Retinal pigment epithelial cell (primary cell): ENCODE measurements around the gene SUSD6.
"Not testable (repeated sequence)": the region's sequence is repeated elsewhere in the genome, so short reads cannot be mapped to it uniquely, and the experiment has no call there.

Source experiments
- DNase-seq: peaks from one replicate; pipeline ENCODE4 v3.0.0-alpha.2; 2010; ENCODE audit warnings: low read depth
- H3K4me3 ChIP-seq: 2 replicates; pipeline ENCODE4 v1.5.1; 2011; ENCODE audit warnings: mild to moderate bottlenecking, low read length, control low read depth, moderate library complexity
- CTCF ChIP-seq: conservative IDR thresholded peaks from 2 replicates; pipeline ENCODE4 v1.5.1; 2011; ENCODE audit warnings: low read depth, low read length, control low read depth, inconsistent platforms

Gene SUSD6

DNA sequence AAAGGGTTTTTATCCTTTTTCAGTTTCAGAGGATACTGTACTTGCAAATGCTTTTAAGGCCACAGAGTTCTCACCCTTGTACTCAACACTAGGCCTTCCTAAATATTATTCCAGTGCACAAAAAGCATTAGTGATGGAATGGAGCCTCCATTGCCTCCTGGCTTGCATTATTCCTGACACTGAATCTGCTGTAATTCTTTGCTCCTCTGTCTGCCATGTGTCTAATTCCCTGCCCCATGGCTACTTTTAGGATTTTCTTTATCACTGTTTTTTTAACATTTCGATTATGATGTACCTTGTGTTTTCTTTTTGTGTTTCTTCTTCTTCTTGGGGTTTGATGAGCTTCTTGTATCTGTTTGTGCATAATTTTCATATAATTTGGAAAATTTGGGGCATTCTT is 29.5 kb downstream of the SUSD6 start:
- TF ChIP-seq CTCF: no peak
- no peak overlapping the region for H3K4me3 ChIP-seq
- no peak for DNase-seq

- H3K4me3 ChIP-seq, DNase-seq: not testable (repeated sequence)
Observed at GRCh38 chr14:69642212-69642793, 30.9 kb downstream of the SUSD6 start.

DNA sequence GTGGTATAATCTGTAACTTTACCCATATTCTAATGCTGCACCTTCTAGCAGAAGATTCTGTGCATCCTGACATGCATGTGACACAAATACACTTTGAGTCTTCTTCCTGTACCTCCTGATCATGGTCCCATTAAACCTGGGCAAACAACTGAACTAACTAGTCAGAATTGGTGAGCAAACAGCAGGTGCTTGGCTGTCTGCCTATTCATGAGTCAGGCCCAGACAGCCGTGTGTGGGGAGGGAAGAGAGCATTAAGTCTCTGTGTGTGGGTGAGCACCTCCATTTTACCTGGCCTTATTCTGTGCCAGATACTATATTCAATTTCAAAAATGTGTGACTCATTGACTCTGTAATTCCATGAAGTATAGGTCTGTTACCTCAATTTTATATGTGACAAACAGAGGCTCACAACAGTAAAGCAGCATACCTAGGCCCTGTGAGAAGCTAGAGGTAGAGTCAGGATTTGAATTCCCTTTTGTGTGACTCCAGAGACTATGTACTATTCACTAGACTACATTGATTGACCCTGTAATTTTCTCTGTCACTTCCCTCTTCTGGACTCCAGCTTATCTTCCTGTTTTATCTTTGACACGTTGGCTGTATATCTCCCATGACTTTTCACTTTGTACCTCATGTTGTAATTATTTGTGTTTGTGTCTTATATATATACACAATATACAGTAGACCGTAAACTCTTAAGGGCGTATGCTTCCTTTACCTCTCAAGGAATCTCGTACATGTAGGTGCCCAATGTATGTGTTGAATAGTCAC is 32.2 kb downstream of the SUSD6 start:
- no peak for TF ChIP-seq CTCF
- no peak overlapping the region for H3K4me3 ChIP-seq
- DNase-seq: peak; percentile 79

DNA sequence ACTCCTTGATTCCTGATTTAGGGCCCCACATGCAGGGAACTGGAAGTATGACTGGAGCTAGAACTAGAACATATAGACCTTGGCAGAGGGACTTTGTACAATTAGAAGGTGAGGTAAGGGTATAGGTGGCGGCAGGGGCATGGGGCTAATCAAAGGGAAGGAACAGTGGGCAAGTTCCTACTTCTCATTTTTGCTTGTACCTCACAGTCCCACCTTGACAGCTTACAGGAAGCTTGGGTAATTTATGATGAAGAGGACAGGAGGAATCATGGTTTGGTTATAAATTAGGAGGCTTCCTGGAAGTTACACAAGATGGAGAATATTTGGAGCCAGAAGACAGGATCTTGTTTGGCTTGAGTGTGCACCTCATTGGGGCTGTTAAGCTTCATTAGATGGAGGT is 33.4 kb downstream of the SUSD6 start:
- DNase-seq: no peak
- no peak overlapping the region for H3K4me3 ChIP-seq
- TF ChIP-seq CTCF: no peak

- DNase-seq: no peak
- TF ChIP-seq CTCF: no peak
- no peak overlapping the region for H3K4me3 ChIP-seq
Observed at GRCh38 chr14:69647213-69647612, 35.8 kb downstream of the SUSD6 start.

DNA sequence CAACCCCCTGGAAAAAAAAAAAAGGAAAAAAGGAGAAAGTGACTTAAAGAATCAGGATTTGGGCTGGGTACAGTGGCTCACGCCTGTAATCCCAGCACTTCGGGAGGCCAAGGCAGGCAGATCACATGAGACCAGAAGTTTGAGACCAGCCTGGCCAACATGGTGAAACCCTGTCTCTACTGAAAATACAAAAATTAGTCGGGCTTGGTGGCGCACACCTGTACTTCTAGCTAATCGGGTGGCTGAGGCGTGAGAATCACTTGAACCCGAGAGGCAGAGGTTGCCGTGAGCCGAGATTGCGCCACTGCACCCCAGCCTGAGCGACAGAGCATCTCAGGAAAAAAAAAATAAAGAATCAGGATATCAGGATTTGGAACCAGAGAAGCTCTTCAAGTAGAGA is 36.2 kb downstream of the SUSD6 start:
- H3K4me3 ChIP-seq, DNase-seq: not testable (repeated sequence)

DNA sequence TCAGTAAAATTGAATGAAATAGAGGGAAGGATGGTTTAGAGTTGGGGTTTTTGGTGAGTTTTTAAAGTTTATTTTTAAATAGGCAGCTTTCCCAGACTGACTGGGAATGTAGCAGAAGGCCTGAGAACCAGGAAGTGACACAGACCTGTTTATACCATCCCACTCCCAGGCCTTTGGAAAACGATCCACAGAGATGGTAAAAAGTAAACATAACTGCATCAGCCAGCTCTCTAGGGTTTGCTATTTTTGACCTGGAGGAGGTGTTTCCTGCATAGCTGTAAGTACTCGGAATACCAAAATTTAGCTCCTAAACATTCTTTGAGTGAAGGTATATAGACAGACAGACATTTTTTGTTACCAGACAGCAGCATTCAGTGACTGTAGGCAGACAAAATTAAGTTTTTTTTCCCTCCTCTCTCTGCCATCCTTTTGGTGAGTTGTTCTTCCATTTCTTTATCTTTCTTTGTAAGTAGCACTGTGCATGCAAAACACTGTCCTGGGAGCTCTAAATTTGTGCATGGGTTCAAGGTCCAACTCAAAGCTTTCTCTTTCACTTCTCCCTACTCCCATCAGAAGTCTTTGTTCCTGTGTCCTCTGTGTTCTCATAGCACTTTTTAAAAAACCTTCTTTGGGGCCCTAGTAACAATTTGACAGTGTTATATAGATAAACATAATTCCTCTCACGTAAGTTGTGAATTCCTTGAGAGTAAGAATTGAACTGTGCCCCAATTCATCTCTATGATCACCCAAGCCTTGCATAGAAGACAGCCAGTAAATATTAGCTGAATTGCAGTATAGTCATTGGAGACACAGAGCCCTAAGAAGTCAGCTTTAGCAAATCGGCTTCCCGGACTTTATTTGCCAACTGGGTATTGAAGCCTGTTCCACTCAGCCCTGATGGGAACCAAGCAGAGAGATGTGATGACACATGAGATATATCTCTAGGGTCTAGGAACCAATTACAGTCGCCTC is 37.4 kb downstream of the SUSD6 start:
- TF ChIP-seq CTCF: no peak
- DNase-seq: no peak
- H3K4me3 ChIP-seq: no peak overlapping the region

GRCh38 chr14:69650948-69651369 is 39.6 kb downstream of the SUSD6 start:
- no peak overlapping the region for H3K4me3 ChIP-seq
- no peak for DNase-seq
- no peak for TF ChIP-seq CTCF
